LoVo (cell line): ENCODE data around the gene ZNF689.
A peak's percentile ranks its signal among the peaks of the same experiment; 100 is the strongest.
"Not testable (repeated sequence)": the region's sequence is repeated elsewhere in the genome, so short reads cannot be mapped to it uniquely, and the experiment has no call there.

Experiments
- DNase-seq: peaks from one replicate; pipeline ENCODE4 v3.0.0-alpha.2; 2016; ENCODE audit warnings: low spot score

The ZNF689 gene

DNA sequence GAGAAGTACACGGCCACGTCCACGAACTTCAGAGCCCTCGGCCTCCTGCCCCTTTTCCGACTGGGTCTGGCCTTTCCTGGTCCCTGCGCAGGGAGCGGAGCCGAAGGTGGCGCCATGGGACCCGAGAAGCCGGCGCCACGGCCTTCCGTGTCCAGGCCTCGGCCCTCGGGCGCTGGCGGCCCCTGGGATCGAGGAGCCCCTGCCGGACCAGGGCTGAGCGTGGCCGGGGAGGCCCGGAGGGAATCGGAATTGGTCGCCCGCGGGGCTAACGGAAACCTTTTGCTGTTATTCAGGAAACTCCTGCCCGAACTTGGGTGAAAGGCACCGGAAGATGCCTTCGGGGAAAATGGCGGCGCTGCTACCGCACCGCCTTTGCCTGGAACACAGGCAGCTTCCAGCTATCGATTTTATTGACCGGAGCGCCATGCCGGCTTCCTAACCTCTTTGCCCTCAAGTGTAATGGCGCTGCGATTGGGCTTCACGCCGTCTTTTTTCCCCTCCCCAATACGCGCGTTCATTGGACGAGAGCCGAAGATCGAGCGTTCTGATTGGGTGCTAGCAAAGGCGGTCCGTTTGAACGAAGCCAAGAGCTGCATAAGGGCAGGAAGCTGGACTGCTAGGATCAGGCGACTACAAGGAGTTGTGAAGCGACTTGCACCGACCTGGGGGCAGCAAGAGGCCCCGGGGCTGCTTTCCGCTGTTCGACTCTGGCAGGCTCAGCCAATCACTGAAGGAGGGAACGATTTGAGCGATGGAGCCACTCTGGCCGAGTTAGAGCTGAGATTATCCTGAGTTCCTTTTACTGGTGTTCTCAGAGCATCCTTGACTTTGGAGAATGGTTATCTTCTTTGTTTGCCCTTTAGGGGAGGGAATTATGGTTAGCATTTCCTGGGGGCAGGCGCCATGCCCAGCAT lies at the start of gene ZNF689:
ZNF689 (minus strand) TSS at position 464 of the 914 bp plus-strand sequence; CDS start at position 116, 348 bp downstream.
- peak; percentile 96 for DNase-seq

DNA sequence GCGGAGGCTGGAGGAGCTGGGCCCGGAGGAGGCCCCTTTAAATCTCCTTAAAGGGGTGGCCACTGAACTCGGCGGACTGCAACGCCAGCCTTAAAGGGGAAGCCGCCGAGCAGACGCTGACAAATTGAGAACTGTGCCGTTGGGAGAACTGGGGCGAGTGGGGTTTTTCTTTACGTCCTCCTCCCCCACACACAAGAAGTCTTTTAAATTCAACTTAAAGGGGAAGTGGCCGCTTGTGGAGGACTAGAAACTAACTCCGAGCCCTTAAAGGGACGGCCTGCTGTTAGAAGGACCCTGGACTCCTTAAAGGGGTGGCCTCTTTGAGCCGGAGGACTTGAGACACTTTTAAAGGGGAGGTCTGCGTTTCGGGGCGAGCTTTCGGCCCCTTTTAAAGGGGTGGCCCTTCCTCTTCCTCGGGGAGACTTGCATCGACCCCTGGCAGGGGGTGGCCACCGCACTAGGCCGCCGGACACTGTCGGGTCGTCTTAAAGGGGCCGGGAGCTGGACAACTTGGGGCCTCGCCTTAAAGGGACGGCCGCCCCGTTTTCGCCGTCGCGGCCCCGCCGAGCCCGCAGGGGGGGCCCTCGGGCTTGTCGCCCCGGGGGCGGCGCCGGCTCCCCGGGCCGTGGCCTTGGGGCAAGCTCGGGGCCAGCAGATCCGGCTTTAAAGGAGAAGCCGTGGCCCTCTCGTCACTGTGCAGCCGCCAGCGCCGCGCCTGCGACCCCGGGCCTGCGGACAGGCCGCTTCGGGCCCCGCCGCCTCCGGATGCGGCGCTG lies 48.7 kb upstream of the ZNF689 start:
- no peak for DNase-seq

DNA sequence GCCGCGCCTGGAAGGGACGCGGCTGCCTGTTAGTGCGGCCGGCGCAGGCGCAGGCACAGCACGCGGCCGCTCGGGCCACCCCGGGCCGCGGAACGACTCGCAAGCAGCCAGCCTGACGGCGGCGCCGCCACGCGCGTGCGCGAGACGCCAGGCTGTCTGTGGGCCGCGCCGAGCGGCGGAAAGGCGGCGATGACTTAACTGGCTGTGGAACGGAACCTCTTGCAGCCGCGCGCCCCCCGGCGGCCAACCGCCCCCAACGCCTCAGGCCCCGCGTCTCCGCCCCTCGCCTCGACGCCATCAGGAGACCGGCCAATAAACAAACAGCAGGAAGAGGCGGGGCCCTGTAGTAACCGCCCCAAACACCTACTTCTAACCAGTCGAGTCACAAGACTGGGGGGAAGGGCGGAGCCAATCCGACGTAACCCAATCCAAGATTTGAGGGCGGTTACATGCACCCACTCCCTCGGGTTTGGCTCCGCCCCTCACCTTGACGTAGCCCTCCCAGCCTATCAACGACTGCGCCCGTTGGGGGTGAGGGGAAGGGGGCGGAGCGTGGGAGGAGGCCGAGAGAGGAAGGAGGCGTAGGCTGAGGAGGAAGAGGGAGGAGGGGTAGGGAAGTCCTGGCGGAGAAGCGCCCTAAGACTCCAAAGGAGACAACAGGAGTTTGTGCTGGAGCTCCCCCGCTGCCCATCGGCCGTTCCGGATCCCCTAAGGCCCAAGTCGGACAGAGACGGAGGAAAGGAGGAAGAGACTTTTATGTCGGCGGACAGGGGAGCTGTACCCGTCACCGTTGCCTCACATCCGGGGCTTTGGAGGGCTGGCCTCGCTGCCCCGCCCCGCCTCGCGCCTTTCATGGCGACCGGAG lies 47.9 kb upstream of the ZNF689 start, which contains the start of gene FBRS:
FBRS (plus strand) TSS at position 566 of the 865 bp plus-strand sequence. CDS start 1,088 bp downstream, outside the sequence.
- DNase-seq, result peak; percentile 100

DNA sequence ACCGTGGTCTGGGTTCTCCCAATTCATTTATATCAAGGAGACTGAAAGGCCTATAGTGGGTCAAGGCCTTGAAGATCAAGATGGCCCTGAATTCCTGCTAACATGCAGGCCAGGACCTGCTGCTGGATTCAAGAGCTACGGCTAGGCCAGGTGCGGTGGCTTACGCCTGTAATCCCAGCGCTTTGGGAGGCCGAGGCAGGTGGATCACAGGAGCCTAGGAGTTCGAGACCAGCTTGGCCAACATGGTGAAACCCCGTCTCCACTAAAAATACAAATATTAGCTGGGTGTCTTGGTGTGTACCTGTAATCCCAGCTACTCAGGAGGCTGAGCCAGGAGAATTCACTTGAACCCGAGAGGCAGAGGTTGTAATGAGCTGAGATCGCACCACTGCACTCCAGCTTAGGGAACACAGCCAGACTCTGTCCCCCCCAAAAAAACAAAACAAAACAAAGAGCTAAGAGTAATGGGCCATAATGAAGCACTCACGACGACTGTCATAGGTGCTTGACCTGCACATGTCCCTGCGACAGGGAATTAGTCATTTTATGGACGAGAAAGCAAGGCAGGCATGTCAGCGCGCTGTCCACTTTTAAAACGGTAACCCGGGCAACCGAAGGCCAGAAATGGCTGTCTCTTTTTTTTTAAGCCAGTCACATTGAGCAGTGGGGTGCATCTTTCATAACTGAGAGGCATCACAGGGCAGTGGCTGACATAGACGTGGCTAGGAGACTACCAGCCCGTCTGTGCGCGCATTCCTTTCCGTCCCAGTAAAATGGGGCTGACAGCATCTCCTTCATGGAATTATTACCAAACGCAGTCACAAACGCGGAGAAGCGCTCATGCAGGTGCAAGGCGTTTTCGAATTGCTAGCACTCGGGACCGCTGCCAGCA lies 47.0 kb upstream of the ZNF689 start:
- peak; percentile 38 for DNase-seq

DNA sequence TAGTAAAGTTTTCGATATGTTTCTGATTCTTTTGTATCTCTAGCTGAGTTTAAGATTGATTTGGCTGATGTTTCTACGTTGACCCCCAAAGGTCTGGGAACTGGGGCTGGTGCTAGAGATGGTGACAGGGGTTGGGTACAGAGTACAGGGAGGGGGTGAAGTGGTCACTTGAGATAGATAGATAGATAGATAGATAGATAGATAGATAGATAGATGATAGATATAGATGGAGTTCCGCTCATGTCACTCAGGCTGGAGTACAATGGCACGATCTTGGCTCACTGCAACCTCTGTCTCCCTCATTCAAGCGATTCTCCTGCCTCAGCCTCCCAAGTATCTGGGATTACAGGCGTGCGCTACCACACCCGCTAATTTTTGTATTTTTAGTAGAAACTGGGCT lies 46.2 kb upstream of the ZNF689 start:
- no peak for DNase-seq

DNA sequence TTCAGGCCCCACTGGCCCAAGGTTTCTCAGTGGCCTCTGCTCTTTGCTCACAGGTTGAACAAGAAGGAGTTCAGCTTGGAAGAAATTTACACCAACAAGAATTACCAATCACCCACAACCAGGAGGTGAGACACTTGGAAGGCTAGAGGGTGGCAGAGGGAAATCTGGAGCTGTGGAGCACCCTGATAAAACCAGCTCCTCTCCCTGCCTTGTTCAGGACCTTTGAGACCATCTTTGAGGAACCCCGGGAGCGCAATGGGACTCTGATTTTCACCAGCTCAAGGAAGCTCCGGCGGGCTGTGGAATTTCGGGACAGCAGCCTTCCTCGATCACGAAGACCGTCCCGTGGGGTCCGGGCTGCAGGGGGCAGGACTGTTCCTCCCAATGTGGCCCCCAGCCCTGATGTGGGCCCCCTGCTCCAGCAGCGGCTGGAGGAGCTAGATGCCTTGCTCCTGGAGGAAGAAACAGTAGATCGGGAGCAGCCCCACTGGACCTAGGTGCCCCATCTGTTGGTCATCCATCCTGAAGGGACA lies 45.7 kb upstream of the ZNF689 start:
- DNase-seq, result no peak

DNA sequence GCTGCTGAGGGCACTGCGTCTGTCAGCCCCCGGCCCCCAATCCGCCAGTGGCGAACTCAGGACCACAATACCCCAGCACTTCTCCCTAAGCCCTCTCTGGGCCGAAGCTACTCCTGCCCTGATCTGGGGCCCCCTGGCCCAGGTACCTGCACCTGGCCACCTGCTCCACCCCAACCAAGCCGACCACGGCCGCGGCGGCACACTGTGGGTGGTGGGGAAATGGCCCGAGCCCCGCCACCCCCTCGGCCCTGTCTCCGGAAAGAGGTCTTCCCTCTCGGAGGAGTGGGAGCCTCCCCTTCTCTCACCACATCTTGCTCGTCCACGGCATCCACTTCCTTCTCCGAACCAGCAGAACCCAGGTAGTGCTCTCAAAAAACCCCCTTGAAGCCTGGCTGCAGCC lies 44.7 kb upstream of the ZNF689 start:
- DNase-seq, result no peak

DNA sequence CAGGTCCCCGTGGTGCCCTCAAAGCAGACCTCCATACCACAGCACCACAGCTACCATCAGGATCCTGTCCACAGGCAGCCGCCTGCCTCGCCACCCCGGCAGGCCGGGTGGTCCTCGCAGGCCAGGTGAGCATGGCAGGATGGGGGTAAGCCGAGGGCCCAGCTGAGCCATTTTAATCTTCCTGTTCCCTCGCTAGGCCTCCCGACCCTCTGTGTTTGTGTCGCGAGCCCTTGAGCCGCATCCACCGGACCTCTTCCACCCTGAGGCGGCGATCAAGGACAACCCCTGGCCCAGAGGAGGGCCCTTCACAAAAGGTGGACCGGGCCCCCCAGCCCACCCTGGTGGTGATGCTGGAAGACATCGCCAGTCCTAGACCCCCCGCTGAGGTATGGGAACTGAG lies 42.5 kb upstream of the ZNF689 start:
- no peak for DNase-seq

DNA sequence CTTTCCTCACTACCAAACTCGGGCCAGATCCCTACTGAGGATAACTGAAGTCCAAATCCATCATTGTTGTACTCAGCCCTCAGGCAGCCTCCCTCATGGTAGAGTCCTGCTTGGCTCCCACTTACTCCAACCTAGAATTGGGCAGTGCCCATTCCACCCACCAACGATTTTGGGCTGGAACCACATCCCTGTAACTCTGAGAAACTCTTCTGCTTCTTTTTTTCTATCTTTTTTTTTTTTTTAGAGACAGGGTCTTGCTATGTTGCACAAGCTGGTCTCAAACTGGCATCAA lies 41.8 kb upstream of the ZNF689 start:
- no peak for DNase-seq

DNA sequence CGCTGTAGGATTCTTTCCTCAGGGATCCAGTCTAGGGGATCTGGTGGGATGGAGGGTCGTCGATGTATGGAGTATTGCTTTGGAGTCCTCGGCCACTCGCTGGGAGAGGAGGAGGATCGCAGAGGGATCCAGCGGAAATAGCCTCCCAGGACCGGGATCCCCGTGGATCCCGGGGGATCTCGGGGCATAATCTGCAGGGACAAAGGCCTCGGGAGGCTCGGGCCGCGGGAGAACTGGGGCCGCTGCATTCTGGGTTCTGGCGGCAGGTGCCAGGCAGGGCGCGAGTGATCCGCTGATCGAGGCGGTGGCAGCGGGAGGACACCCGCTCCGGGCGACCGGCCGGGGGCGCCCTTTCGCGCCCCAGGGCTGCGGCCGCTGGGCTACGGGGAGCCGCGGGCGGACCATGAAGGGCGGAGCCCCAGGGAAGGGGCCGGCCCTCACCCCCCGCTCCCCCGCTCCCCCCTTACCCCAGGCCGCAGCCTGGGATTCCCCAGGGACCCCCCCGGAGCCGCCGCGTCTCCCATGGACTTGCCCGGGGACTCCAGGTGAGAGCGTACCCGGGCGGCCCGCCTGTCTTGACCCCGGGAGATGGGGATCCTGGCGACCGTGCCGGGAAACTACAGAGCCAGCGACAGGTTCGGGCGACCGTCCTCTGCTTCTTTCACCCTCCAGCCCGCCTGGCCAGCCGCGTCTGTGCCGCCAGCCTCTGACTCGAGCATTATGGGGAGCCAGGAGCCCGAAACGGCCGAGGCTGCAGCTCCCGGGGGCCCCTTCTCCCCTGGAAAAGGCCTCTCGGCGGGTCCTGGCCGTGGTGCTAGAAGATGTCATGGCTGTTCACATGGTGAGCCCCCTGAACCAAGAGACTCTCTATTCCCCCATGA lies 41.2 kb upstream of the ZNF689 start:
- peak; percentile 64 for DNase-seq

DNA sequence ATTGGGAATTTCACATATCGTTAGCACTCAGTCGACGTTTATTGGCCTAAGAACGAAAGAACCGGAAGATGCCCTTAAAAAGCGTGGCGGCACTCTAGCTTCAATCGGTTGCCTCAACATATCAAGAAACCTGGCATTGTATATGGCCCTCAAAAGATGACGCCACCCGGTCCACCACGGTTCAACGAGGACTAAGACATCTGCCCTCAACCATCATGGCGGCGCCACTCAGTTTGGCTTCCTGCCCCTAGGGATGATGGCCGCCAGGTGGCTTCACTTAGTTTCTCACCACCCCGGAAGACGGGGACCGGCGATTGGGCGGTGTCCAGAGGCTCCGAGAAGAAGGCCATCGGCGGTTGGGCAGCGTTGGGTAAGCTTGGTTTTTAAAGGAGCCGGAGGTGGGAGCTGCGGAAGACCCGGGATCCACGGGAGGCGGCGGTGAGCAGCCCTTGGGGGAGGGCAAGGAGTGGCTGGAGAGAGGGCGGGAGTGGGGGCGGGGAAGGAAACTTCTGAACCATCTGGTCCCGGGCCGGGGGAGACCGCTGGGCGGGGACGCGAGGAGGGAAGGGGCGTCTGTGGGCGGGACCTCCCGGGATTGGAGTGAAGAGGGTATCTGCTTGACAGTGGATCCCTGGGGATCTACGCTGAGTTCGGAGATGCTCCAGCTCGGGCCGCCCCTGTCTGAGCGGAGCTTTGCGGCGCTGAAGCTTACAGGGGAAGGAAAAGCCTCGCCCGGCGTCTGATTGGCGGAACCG lies 40.4 kb upstream of the ZNF689 start, which contains the start of gene PRR14:
PRR14 (plus strand) TSS at position 592 of the 755 bp plus-strand sequence. CDS start 686 bp downstream, outside the sequence.
- peak; percentile 99 for DNase-seq

DNA sequence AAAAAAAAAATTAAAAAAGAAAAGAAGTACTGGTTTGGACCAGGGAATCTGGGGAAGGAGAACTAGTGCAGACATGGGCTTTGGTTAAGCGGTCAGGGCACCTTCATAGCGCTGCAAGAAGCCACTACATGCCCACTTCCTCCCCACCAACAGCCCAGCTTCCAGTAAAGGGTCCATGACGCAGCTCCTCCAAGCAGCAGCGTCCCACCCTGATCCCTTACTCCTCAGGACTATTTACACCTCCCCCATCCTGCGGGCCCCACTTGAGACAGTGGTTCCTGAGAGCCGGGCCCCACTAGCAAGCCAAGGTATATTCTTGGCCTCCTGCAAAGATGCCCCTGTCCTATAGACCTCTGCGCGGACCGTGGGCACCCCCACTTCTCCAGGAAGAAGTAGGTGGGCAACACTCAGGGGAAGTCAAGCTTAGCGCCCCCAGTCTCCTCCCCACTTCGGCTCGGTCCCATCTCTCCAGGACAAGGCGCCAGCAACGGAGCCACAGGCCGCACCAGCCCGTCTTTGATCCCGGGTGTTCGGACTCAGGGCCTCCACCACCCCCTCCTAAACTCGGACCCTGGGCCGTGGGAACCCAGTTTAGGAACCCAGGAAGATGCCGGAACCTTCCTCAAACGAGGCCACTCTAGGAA lies 39.7 kb upstream of the ZNF689 start:
- DNase-seq, result no peak

DNA sequence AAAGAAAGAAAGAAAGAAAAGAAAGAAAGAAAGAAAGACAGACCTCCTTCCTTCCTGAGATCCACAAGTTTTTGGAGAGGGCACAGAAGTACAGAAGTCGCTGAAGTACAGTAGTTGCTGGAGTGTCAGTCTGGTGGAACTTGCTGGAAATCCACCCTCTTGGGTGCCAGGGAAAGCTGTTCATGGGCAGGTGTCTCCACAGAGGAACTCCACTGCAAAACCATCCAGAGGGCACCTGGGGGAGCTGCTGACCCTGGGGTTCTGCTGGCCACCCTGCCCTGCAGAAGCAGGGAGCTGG lies 37.0 kb upstream of the ZNF689 start:
- DNase-seq, result no peak

DNA sequence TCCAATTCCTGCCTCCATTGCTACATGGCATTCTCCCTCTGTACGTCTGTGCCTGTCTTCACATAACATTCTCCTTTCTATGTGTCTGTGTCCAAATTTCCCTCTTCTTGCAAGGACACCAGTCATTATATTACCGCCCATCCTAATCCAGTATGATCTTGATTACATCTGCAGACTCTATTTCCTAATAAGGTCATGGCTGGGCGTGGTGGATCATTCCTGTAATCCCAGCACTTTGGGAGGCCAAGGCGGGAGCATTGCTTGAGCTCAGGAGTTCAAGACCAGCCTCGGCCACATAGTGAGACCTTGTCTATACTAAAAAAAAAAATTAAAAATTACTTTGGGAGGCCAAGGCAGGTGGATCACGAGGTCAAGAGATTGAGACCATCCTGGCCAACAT lies 35.5 kb upstream of the ZNF689 start:
- DNase-seq, result no peak

DNA sequence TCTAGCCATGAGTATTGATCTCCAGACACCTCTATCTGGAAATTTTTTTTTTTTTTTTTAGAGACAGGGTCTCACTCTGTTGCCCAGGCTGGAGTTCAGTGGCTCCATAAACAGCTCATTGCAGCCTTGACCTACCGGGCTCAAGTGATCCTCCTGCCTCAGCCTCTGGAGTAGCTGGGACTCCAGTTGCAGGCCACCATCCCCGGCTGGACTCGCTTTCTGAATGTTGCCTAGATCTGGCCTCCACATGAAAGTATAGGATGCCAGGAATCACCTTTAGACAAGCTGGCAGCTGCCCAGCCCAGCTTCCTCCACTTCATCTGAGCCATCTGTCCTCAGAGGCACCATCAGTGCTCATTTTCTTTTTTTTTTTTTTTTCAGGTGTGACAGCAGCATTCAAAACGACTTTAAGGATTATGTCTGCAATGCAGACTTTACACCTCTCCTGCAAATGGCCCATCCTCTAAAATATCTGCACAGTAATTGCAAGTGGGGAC lies 34.2 kb upstream of the ZNF689 start:
- no peak for DNase-seq

DNA sequence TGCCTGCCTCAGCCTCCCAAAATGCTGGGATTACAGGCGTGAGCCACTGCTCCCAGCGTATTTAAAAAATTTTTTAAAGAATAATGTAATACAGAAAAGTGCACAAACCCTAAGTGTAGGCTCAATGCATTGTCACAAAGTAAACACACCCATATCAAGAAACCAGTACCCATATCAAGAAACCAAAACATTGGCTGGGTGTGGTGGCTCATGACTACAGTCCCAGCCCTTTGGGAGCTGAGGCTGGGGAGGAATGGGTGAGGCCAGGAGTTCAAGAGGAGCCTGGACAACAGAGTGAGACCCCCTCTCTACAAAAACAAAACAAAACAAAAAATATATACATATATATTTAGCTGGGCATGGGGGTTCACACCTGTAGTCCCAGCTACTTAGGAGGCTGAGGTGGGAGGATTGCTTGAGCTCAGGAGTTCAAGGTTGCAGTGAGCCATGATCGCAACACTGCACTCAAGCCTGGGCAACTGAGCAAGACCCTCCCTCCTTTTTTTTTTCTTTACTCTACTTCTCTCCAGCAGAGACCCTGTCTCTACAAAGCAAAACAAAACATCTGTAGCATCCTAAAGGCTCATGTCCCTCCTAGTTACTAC lies 31.3 kb upstream of the ZNF689 start:
- no peak for DNase-seq

DNA sequence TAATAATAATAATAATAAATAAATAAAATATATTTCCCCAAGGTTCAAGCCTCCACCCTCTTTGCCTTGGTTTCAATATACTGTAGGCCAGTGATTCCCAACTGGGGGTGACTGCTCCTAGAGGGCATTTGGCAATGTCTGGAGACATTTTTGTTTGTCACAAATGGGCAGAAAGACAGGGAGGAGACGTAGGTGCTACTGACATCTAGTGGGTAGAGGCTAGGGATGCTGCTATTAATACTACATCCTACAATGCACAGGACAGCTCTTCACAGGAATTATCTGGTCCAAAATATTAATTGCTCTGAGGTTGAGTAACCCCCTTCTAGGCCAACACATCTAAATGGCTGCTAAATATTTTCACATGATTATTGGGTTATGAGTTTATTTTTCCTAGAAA lies 27.8 kb upstream of the ZNF689 start:
- peak; percentile 45 for DNase-seq

DNA sequence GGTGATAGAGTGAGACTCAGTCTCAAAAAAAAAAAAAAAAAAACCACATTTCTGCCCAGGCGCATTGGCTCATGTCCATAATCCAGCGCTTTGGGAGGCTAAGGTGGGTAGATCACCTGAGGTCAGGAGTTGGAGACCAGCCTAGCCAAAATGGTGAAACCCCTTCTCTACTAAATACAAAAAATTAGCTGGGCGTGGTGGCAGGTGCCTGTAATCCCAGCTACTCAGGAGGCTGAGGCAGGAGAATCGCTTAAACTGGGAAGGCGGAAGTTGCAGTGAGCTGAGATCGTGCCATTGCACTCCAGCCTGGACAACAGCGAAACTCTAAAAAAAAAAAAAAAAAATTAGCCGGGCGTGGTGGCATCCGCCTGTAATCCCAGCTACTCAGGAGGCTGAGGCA lies 26.9 kb upstream of the ZNF689 start:
- not testable (repeated sequence) for DNase-seq
